HepG2 (cell line): ENCODE results near the gene PSMB2. TPM values are rescaled to one million over a fixed set of nuclear protein-coding genes. Genes with fewer than 3 reads are reported as not detected.

ENCODE experiments used
- ARHGAP35 ChIP-seq: sonication (generic); formaldehyde crosslinking; IDR thresholded peaks from 2 replicates; pipeline ENCODE4 v1.9.0; 2022; ENCODE audit warnings: mild to moderate bottlenecking, inconsistent platforms, moderate library complexity, missing genetic modification reagents, borderline replicate concordance
- MTA3 ChIP-seq: sonication (generic); formaldehyde crosslinking; IDR thresholded peaks from 2 replicates; pipeline ENCODE4 v1.4.0; 2020; ENCODE audit warnings: missing genetic modification reagents
- ZNF441 ChIP-seq: sonication (generic); formaldehyde crosslinking; IDR thresholded peaks from 2 replicates; pipeline ENCODE4 v1.7.0; 2021; ENCODE audit warnings: missing genetic modification reagents, borderline replicate concordance
- ZNF468 ChIP-seq: sonication (generic); formaldehyde crosslinking; IDR thresholded peaks from 2 replicates; pipeline ENCODE4 v1.8.0; 2022; ENCODE audit warnings: mild to moderate bottlenecking, moderate library complexity, missing genetic modification reagents
- ZNF616 ChIP-seq: sonication (generic); formaldehyde crosslinking; IDR thresholded peaks from 2 replicates; pipeline ENCODE4 v1.5.0; 2020; ENCODE audit warnings: low read depth, mild to moderate bottlenecking, missing genetic modification reagents
- ZNF7 ChIP-seq: IDR thresholded peaks from 2 replicates; pipeline ENCODE4 v1.6.1; 2016; ENCODE audit warnings: missing biosample characterization, missing genetic modification reagents
- ZNF781 ChIP-seq: sonication (generic); formaldehyde crosslinking; IDR thresholded peaks from 2 replicates; pipeline ENCODE4 v1.5.1; 2020; ENCODE audit warnings: borderline replicate concordance, mild to moderate bottlenecking, missing genetic modification reagents; ENCODE audit errors: not compliant biosample characterization
- polyA plus RNA-seq, 8 experiments: library from polyadenylated mRNA; depleted of rRNA in 3 of 8; stranded (reverse) in 7 of 8; unstranded in 1 of 8; fragments of >200 nt; fragmentation: Illumina TruSeq in 4 of 8; extraction: Trizol in 4 of 8; gene quantifications; 2 replicates each; pipeline versions ENCODE4 v1.2.1 to v1.2.3, GENCODE V29; 2011 to 2016; ENCODE audit warnings: low read depth in 4 of 8, missing spikeins in 1 of 8, mixed read lengths in 1 of 8; ENCODE audit not compliant: insufficient read depth in 1 of 8
- total RNA-seq, 5 experiments: library from RNA; depleted of rRNA; stranded (reverse); fragments of >200 nt; fragmentation: Illumina TruSeq; extraction: Trizol; gene quantifications; 2 replicates each; pipeline ENCODE4 v1.2.3, GENCODE V29; 2016; ENCODE audit warnings: low read depth in 1 of 5
- TF ChIP-seq, protein P1 (sequence below), 2 experiments: sonication (generic) in 1 of 2; formaldehyde crosslinking in 1 of 2; IDR thresholded peaks; 2 replicates each; pipeline versions ENCODE4 v1.6.1 to v1.9.0; 2014 to 2022; ENCODE audit warnings: antibody characterized with exemption in 1 of 2, borderline replicate concordance in 1 of 2, inconsistent platforms in 1 of 2, low read depth in 1 of 2, missing genetic modification reagents in 1 of 2

The PSMB2 gene
- total and polyA plus RNA-seq, 2 of the 13 experiments (the other 11 are each of a cell fraction or from before 2014, with no cell fraction given): 60.6 to 62.2 TPM

DNA sequence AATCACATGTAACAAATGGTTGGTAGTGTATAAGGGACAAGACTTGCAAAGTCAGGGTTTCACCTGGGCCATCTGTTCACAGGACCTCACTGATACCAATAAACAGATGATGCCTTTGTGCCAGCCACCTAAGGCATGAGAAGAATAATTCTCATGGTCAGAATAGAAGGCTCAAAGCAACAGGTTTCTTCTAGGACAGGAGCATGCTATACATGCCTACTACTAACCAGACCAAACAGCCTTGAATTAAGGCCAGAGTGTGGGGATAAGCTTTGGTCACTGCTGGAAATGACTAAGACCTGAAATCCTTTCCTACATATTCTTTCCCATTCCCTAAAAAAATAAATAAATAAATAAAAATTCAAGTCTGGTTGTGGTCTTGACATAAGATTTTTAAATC lies 17.5 kb downstream of the PSMB2 start (continued):
- TF ChIP-seq, protein P1, sequence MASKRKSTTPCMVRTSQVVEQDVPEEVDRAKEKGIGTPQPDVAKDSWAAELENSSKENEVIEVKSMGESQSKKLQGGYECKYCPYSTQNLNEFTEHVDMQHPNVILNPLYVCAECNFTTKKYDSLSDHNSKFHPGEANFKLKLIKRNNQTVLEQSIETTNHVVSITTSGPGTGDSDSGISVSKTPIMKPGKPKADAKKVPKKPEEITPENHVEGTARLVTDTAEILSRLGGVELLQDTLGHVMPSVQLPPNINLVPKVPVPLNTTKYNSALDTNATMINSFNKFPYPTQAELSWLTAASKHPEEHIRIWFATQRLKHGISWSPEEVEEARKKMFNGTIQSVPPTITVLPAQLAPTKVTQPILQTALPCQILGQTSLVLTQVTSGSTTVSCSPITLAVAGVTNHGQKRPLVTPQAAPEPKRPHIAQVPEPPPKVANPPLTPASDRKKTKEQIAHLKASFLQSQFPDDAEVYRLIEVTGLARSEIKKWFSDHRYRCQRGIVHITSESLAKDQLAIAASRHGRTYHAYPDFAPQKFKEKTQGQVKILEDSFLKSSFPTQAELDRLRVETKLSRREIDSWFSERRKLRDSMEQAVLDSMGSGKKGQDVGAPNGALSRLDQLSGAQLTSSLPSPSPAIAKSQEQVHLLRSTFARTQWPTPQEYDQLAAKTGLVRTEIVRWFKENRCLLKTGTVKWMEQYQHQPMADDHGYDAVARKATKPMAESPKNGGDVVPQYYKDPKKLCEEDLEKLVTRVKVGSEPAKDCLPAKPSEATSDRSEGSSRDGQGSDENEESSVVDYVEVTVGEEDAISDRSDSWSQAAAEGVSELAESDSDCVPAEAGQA (IDR thresholded peaks at IDR 0.05; ENCODE audit: low read depth): no peak
- TF ChIP-seq, protein P1 (CRISPR knock-in tag; IDR thresholded peaks at IDR 0.05; ENCODE audit: borderline replicate concordance): no peak
- TF ChIP-seq ZNF468 (CRISPR knock-in tag): no peak
- no peak for TF ChIP-seq ZNF441 (CRISPR knock-in tag)
- no peak for TF ChIP-seq ZNF616 (CRISPR knock-in tag)
- TF ChIP-seq ZNF7: no peak
- no peak for TF ChIP-seq MTA3 (CRISPR knock-in tag)
- no peak for TF ChIP-seq ARHGAP35 (CRISPR knock-in tag)
- TF ChIP-seq ZNF781 (CRISPR knock-in tag): no peak
